Measurements from ENCODE around the gene ATG2B.
"Not testable (repeated sequence)": the region's sequence is repeated elsewhere in the genome, so short reads cannot be mapped to it uniquely, and the experiment has no call there.

ATG2B gene

DNA sequence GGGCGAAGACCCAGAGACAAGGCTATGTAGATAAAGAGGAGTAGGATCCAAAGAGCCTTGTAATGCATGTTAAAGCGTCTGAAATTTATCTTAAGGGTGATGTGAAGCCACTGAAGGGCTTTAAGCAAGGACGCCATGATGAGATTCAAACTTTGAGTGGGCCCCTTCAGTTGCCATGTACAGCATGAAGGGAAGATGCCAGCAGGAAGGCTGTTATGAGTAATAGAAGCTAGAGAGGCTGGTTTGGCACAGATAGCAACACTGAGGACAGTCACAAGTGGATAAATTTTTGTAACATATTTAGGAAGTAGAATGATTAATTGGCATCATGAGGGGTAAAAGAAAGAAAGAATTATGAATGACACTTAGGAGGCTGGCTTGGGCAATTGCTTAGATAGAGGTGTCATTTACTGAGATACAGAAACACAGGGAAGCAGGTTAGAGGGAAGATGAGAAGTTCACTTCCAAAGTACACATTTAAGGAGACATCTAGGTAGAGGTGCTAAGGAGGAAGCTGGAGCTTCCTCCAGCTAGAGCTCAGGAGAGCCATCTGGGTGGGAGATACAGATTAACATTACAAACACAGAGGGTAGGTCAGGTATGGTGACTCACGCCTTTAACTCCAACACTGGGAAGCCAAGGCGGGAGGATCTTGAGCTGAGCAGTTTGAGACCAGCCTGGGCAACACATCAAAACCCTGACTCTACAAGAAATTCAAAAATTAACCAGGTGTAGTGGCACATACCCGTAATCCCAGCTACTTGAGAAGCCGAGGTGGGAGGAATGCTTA is 13.7 kb downstream of the ATG2B start:
- no peak overlapping the region for H2AFZ ChIP-seq
- no peaks in the 10 kb centered on the region for H3K36me3 ChIP-seq (ENCODE audit: control insufficient read depth, insufficient read depth, low read length)
- H3K9me3 ChIP-seq (ENCODE audit: control insufficient read depth, low read length): no peaks in the 10 kb centered on the region
- no peaks in the 10 kb centered on the region for H3K4me1 ChIP-seq
- TF ChIP-seq, protein P1, sequence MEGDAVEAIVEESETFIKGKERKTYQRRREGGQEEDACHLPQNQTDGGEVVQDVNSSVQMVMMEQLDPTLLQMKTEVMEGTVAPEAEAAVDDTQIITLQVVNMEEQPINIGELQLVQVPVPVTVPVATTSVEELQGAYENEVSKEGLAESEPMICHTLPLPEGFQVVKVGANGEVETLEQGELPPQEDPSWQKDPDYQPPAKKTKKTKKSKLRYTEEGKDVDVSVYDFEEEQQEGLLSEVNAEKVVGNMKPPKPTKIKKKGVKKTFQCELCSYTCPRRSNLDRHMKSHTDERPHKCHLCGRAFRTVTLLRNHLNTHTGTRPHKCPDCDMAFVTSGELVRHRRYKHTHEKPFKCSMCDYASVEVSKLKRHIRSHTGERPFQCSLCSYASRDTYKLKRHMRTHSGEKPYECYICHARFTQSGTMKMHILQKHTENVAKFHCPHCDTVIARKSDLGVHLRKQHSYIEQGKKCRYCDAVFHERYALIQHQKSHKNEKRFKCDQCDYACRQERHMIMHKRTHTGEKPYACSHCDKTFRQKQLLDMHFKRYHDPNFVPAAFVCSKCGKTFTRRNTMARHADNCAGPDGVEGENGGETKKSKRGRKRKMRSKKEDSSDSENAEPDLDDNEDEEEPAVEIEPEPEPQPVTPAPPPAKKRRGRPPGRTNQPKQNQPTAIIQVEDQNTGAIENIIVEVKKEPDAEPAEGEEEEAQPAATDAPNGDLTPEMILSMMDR (IDR thresholded peaks at IDR 0.05): no peak
- peaks cover 42% of the 10 kb centered on the region for H3K79me2 ChIP-seq
- H3K27ac ChIP-seq: no peak overlapping the region
- no peak overlapping the region for H3K4me2 ChIP-seq (ENCODE audit: low read length)
- no peaks in the 10 kb centered on the region for H3K27me3 ChIP-seq (ENCODE audit: control insufficient read depth, insufficient read depth, low read length)
- H3K4me3 ChIP-seq (ENCODE audit: low read depth, low read length): no peak overlapping the region
- H3K9ac ChIP-seq: no peak overlapping the region

DNA sequence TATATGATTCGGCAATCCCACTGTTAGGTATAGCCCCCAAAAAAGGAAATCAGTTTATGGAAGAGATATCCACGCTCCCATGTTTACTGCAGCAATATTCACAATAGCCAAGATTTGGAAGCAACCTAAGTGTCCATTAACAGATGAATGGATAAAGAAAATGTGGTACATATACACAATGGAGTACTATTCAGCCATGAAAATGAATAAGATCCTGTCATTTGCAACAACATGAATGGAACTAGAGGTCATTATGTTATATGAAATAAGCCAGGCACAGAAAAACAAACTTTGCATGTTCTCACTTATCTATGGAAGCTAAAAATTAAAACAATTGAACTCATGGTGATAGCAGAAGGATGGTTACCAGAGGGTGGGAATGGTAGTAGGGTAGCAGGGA is 15.2 kb downstream of the ATG2B start:
- H3K4me3 ChIP-seq (ENCODE audit: low read depth, low read length); H3K9me3 ChIP-seq (ENCODE audit: control insufficient read depth, low read length); H2AFZ ChIP-seq; H3K4me1 ChIP-seq; H3K9ac ChIP-seq; H3K36me3 ChIP-seq (ENCODE audit: control insufficient read depth, insufficient read depth, low read length); H3K27ac ChIP-seq; H3K27me3 ChIP-seq (ENCODE audit: control insufficient read depth, insufficient read depth, low read length); H3K4me2 ChIP-seq (ENCODE audit: low read length): not testable (repeated sequence)
- H3K79me2 ChIP-seq: peaks cover 33% of the 10 kb centered on the region

DNA sequence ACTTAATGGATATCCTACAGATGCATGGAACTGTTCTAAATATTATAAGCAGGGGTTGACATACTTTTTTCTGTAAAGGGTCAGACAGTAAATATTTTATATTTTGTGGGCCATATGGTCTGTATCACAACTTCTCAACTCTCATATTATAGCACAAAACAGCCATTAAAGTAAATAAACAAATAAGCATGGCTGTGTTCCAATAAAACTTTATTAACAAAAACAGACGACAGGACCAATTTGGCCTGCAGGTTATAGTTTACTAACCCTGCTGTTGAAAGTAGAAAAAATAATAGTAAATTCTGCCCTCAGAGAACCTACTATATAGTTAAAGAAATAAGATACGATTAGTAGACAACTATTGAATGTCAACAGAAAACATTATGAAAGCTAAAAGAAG is 17.5 kb downstream of the ATG2B start:
- Histone ChIP-seq H3K9ac (no peak overlapping the region), H3K36me3 (ENCODE audit: control insufficient read depth, insufficient read depth, low read length) (no peaks in the 10 kb centered on the region), H3K4me3 (ENCODE audit: low read depth, low read length) (no peak overlapping the region), H3K79me2 (peaks cover 22% of the 10 kb centered on the region), H3K9me3 (ENCODE audit: control insufficient read depth, low read length) (no peaks in the 10 kb centered on the region), H3K27me3 (ENCODE audit: control insufficient read depth, insufficient read depth, low read length) (no peaks in the 10 kb centered on the region), H3K27ac (no peak overlapping the region), H2AFZ (no peak overlapping the region), H3K4me2 (ENCODE audit: low read length) (no peak overlapping the region), H3K4me1 (no peaks in the 10 kb centered on the region)
- TF ChIP-seq, protein P1 (IDR thresholded peaks at IDR 0.05): no peak

DNA sequence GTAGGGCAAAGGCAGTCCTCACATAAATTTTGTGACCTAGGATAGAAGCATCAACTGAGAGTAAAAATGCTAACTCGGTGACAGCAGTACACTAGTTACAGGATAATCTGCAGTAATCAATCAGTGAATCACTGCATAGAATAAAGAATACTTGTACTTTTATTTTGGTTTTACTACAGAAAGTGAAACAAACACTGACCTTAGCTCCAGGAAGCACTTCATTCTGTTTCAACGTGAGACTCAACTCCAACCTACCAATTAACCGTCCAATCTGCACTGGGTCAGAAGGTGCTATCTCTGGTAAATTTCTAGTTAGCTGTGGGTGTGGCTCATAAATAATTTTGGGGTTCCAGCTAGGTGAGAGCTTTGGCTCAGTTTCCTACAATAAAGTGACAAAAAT is 21.8 kb downstream of the ATG2B start:
- Histone ChIP-seq H3K36me3 (ENCODE audit: control insufficient read depth, insufficient read depth, low read length) (no peaks in the 10 kb centered on the region), H3K79me2 (no peaks in the 10 kb centered on the region), H3K4me3 (ENCODE audit: low read depth, low read length) (no peak overlapping the region), H3K4me2 (ENCODE audit: low read length) (no peak overlapping the region), H3K27ac (no peak overlapping the region), H2AFZ (no peak overlapping the region), H3K27me3 (ENCODE audit: control insufficient read depth, insufficient read depth, low read length) (no peaks in the 10 kb centered on the region), H3K4me1 (no peaks in the 10 kb centered on the region), H3K9me3 (ENCODE audit: control insufficient read depth, low read length) (no peaks in the 10 kb centered on the region), H3K9ac (no peak overlapping the region)
- TF ChIP-seq, protein P1 (IDR thresholded peaks at IDR 0.05): no peak

- no peaks in the 10 kb centered on the region for H3K36me3 ChIP-seq (ENCODE audit: control insufficient read depth, insufficient read depth, low read length)
- H3K4me2 ChIP-seq (ENCODE audit: low read length): no peak overlapping the region
- H3K9ac ChIP-seq: no peak overlapping the region
- no peaks in the 10 kb centered on the region for H3K79me2 ChIP-seq
- no peaks in the 10 kb centered on the region for H3K4me1 ChIP-seq
- no peak overlapping the region for H2AFZ ChIP-seq
- TF ChIP-seq, protein P1 (IDR thresholded peaks at IDR 0.05): no peak
- no peaks in the 10 kb centered on the region for H3K27me3 ChIP-seq (ENCODE audit: control insufficient read depth, insufficient read depth, low read length)
- H3K9me3 ChIP-seq (ENCODE audit: control insufficient read depth, low read length): no peaks in the 10 kb centered on the region
- no peak overlapping the region for H3K27ac ChIP-seq
- no peak overlapping the region for H3K4me3 ChIP-seq (ENCODE audit: low read depth, low read length)
Observed at GRCh38 chr14:96338551-96338950, 24.6 kb downstream of the ATG2B start.

All from parathyroid adenoma (tissue), 2 donors.